Trophoblast cell (in vitro differentiated cells and primary cell): ENCODE results near the gene NASP.

Experiments
- DNase-seq, 2 donors: peaks; one replicate each; pipeline ENCODE4 v3.0.0-alpha.2; 2016
- H2AFZ ChIP-seq: 2 replicates; pipeline ENCODE4 v1.6.1; 2013; ENCODE audit warnings: low read length, moderate library complexity, mild to moderate bottlenecking; ENCODE audit not compliant: insufficient read depth, poor library complexity
- H2AK5ac ChIP-seq: 2 replicates; pipeline ENCODE4 v1.6.1; 2013; ENCODE audit warnings: mild to moderate bottlenecking, low read length
- H2BK120ac ChIP-seq: 2 replicates; pipeline ENCODE4 v1.6.1; 2013; ENCODE audit warnings: low read length, mild to moderate bottlenecking, moderate library complexity; ENCODE audit not compliant: insufficient read depth, poor library complexity
- H2BK12ac ChIP-seq: 2 replicates; pipeline ENCODE4 v1.6.1; 2013; ENCODE audit warnings: mild to moderate bottlenecking, low read length, moderate library complexity
- H2BK5ac ChIP-seq: 2 replicates; pipeline ENCODE4 v1.6.1; 2013; ENCODE audit warnings: low read length, low read depth, moderate library complexity, mild to moderate bottlenecking; ENCODE audit not compliant: poor library complexity
- H3K14ac ChIP-seq: 2 replicates; pipeline ENCODE4 v1.6.1; 2013; ENCODE audit warnings: mild to moderate bottlenecking, low read length
- H3K18ac ChIP-seq: 2 replicates; pipeline ENCODE4 v1.6.1; 2013; ENCODE audit warnings: mild to moderate bottlenecking, low read length
- H3K23ac ChIP-seq: 2 replicates; pipeline ENCODE4 v1.6.1; 2013; ENCODE audit warnings: low read length
- H3K27ac ChIP-seq: 2 replicates; pipeline ENCODE4 v1.5.1; 2013; ENCODE audit warnings: low read depth, mild to moderate bottlenecking, inconsistent platforms, low read length, moderate library complexity
- H3K27me3 ChIP-seq: 2 replicates; pipeline ENCODE4 v1.6.1; 2013; ENCODE audit warnings: inconsistent platforms, mild to moderate bottlenecking, low read length, moderate library complexity; ENCODE audit not compliant: insufficient read depth
- H3K36me3 ChIP-seq, 2 experiments: 1 replicate in 1 of 2; 2 replicates in 1 of 2; pipeline ENCODE4 v1.6.1; 2013; ENCODE audit warnings: low read length in 2 of 2, mild to moderate bottlenecking in 2 of 2, moderate library complexity in 1 of 2; ENCODE audit not compliant: insufficient read depth in 2 of 2, control insufficient read depth in 1 of 2
- H3K4ac ChIP-seq: 2 replicates; pipeline ENCODE4 v1.6.1; 2013; ENCODE audit warnings: low read depth, mild to moderate bottlenecking, low read length, moderate library complexity
- H3K4me1 ChIP-seq, 2 experiments: 1 replicate in 1 of 2; 2 replicates in 1 of 2; pipeline ENCODE4 v1.6.1; 2013; ENCODE audit warnings: low read length in 2 of 2, mild to moderate bottlenecking in 2 of 2, moderate library complexity in 1 of 2; ENCODE audit not compliant: insufficient read depth in 2 of 2, control insufficient read depth in 1 of 2
- H3K4me2 ChIP-seq: 2 replicates; pipeline ENCODE4 v1.6.1; 2013; ENCODE audit warnings: inconsistent platforms, mild to moderate bottlenecking, low read length, moderate library complexity
- H3K4me3 ChIP-seq: 2 replicates; pipeline ENCODE4 v1.5.1; 2013; ENCODE audit warnings: mild to moderate bottlenecking, low read depth, low read length, inconsistent platforms
- H3K79me1 ChIP-seq: one replicate; pipeline ENCODE4 v1.6.1; 2013; ENCODE audit warnings: low read length
- H3K79me2 ChIP-seq: 2 replicates; pipeline ENCODE4 v1.6.1; 2013; ENCODE audit warnings: low read length, mild to moderate bottlenecking; ENCODE audit not compliant: control insufficient read depth, insufficient read depth, poor library complexity
- H3K9ac ChIP-seq: 2 replicates; pipeline ENCODE4 v1.6.1; 2013; ENCODE audit warnings: mild to moderate bottlenecking, low read length
- H3K9me3 ChIP-seq: 2 replicates; pipeline ENCODE4 v1.6.1; 2013; ENCODE audit warnings: low read depth, mild to moderate bottlenecking, control low read depth, inconsistent platforms, low read length; ENCODE audit not compliant: insufficient read depth
- H4K12ac ChIP-seq: 2 replicates; pipeline ENCODE4 v1.6.1; 2013; ENCODE audit warnings: low read depth, mild to moderate bottlenecking, low read length, moderate library complexity
- H4K8ac ChIP-seq: 2 replicates; pipeline ENCODE4 v1.6.1; 2013; ENCODE audit warnings: low read depth, mild to moderate bottlenecking, low read length, moderate library complexity
- H4K91ac ChIP-seq: one replicate; pipeline ENCODE4 v1.6.1; 2013; ENCODE audit warnings: low read depth, mild to moderate bottlenecking, low read length, moderate library complexity
- WGBS: extraction: QIAGEN DNeasy Blood & Tissue Kit; methylation state at CpG from one replicate; pipeline ENCODE4 v1.1.7; 2013; ENCODE audit warnings: missing lambda C conversion rate; ENCODE audit not compliant: insufficient read length, insufficient coverage; ENCODE audit errors: extremely low coverage; 5-methylcytosine and 5-hydroxymethylcytosine counted together

NASP gene

GRCh38 chr1:45654540-45655280 is 70.9 kb downstream of the NASP start:
- Histone ChIP-seq H3K23ac (no peak overlapping the region), H3K79me2 (no peaks in the 10 kb centered on the region), H3K14ac (no peak overlapping the region), H2BK12ac (no peak overlapping the region), H3K9ac (no peak overlapping the region), H3K27me3 (no peaks in the 10 kb centered on the region), H3K27ac (no peak overlapping the region), H3K9me3 (no peaks in the 10 kb centered on the region), H3K4me2 (no peak overlapping the region), H3K36me3 (peaks cover 42 to 54% of the 10 kb centered on the region in 2 experiments), H4K91ac (no peak overlapping the region), H3K4me1 (no peaks in the 10 kb centered on the region), H2AFZ (no peak overlapping the region), H3K4me3 (no peak overlapping the region), H3K79me1 (no peaks in the 10 kb centered on the region), H3K18ac (peak overlapping the region; percentile 35), H4K8ac (no peak overlapping the region), H2AK5ac (no peak overlapping the region), H2BK120ac (no peak overlapping the region), H3K4ac (no peak overlapping the region), H4K12ac (no peak overlapping the region), H2BK5ac (no peak overlapping the region)
- DNase-seq: peak in 1 of 2 donors; percentile 50
- WGBS: no CpG with 5 or more reads among the region's 12 CpGs

DNA sequence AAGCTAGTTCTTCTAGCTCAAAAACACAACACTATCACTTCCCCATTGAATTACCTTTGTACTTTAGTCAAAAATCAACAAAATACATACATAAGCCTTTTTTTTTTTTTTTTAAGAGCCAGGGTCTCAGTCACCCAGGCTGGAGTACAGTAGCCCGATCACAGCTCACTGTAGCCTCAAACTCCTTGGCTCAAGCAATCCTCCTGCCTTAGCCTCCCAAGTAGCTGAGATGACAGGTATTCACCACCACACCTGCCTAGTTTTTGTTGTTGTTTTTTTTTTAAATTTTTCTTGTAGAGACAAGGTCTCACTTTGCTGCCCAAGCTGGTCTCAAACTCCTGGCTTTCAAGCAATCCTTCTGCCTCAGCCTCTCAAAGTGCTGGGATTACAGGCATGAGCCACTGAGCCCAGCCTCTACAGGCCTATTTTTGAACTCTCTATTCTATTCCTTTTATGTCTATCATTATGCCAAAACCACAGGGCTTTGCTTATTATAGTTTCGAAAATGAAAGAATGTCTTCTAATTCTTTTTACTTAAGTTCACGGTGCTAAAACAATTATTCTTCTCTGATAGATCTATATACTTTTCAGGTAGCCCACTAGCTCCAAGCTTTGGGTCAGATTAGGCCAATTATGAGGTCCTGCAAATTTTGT is 72.9 kb downstream of the NASP start:
- Histone ChIP-seq H3K9me3 (no peaks in the 10 kb centered on the region), H4K8ac (no peak overlapping the region), H3K27ac (no peak overlapping the region), H3K4ac (no peak overlapping the region), H3K36me3 (peaks cover 39 to 49% of the 10 kb centered on the region in 2 experiments), H3K4me1 (no peaks in the 10 kb centered on the region), H3K27me3 (no peaks in the 10 kb centered on the region), H2BK12ac (no peak overlapping the region), H3K14ac (no peak overlapping the region), H3K18ac (no peak overlapping the region), H2AK5ac (no peak overlapping the region), H3K9ac (no peak overlapping the region), H2BK120ac (no peak overlapping the region), H4K12ac (no peak overlapping the region), H3K79me1 (no peaks in the 10 kb centered on the region), H3K4me2 (no peak overlapping the region), H3K4me3 (no peak overlapping the region), H2BK5ac (no peak overlapping the region), H2AFZ (no peak overlapping the region), H3K23ac (no peak overlapping the region), H3K79me2 (no peaks in the 10 kb centered on the region), H4K91ac (no peak overlapping the region)
- WGBS: no CpG with 5 or more reads among the region's 3 CpGs
- no peak for DNase-seq

- no peak overlapping the region for H3K14ac ChIP-seq
- no peak overlapping the region for H3K4ac ChIP-seq
- H3K23ac ChIP-seq: no peak overlapping the region
- no peak overlapping the region for H2AK5ac ChIP-seq
- no CpG with 5 or more reads among the region's 2 CpGs for WGBS
- peaks cover 37 to 45% of the 10 kb centered on the region in 2 experiments for H3K36me3 ChIP-seq
- H2BK12ac ChIP-seq: no peak overlapping the region
- H3K79me2 ChIP-seq: peaks cover 2% of the 10 kb centered on the region
- H3K18ac ChIP-seq: no peak overlapping the region
- H2BK120ac ChIP-seq: no peak overlapping the region
- DNase-seq: no peak
- no peak overlapping the region for H3K4me3 ChIP-seq
- H4K8ac ChIP-seq: no peak overlapping the region
- no peak overlapping the region for H3K9ac ChIP-seq
- H2AFZ ChIP-seq: no peak overlapping the region
- no peak overlapping the region for H2BK5ac ChIP-seq
- H3K79me1 ChIP-seq: no peaks in the 10 kb centered on the region
- no peak overlapping the region for H4K12ac ChIP-seq
- H3K27ac ChIP-seq: no peak overlapping the region
- no peak overlapping the region for H4K91ac ChIP-seq
- H3K27me3 ChIP-seq: no peaks in the 10 kb centered on the region
- no peaks in the 10 kb centered on the region for H3K4me1 ChIP-seq
- no peaks in the 10 kb centered on the region for H3K9me3 ChIP-seq
- no peak overlapping the region for H3K4me2 ChIP-seq
Measured at GRCh38 chr1:45658171-45658570, 74.3 kb downstream of the NASP start.

DNA sequence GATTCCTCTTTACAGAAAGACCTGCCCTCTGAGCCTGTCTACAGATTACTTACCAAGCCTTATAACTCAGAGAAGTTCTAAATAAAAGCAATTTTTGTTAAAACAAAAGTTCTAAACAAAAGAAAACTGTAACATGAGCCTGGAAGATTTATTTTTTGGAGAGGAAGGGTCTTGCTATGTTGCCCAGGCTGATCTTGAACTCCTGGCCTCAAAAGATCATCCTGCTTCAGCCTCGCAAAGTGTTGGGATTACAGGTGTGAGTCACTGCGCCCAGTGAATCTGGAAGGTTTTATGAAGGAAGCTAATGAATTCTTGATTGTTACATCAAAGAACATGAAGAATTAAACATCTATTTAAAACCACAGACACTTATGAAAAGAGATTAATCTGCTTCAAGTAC is 75.4 kb downstream of the NASP start:
- Histone ChIP-seq H3K4ac (no peak overlapping the region), H3K79me2 (peaks cover 4% of the 10 kb centered on the region), H3K27ac (no peak overlapping the region), H3K9me3 (no peaks in the 10 kb centered on the region), H2BK12ac (no peak overlapping the region), H3K18ac (no peak overlapping the region), H3K27me3 (no peaks in the 10 kb centered on the region), H2BK5ac (no peak overlapping the region), H3K14ac (no peak overlapping the region), H3K4me2 (no peak overlapping the region), H3K23ac (no peak overlapping the region), H2BK120ac (no peak overlapping the region), H4K8ac (no peak overlapping the region), H3K36me3 (peaks cover 32 to 38% of the 10 kb centered on the region in 2 experiments), H3K79me1 (no peaks in the 10 kb centered on the region), H3K4me3 (no peak overlapping the region), H2AK5ac (no peak overlapping the region), H2AFZ (no peak overlapping the region), H3K9ac (no peak overlapping the region), H4K91ac (no peak overlapping the region), H4K12ac (no peak overlapping the region), H3K4me1 (no peaks in the 10 kb centered on the region)
- WGBS: no CpG with 5 or more reads among the region's 2 CpGs
- no peak for DNase-seq
